NB4 (cell line): ENCODE results near the gene IL20RB.

Experiments
- CTCF ChIP-seq: IDR thresholded peaks from one replicate; pipeline ENCODE4 v1.5.1; 2012; ENCODE audit warnings: low read depth, low read length
- MAX ChIP-seq: IDR thresholded peaks from 2 replicates; pipeline ENCODE4 v1.6.1; 2011; ENCODE audit warnings: low read depth, low read length
- MYC ChIP-seq: IDR thresholded peaks from 2 replicates; pipeline ENCODE4 v1.6.1; 2011; ENCODE audit warnings: low read depth, low read length
- POLR2A ChIP-seq: IDR thresholded peaks from 2 replicates; pipeline ENCODE4 v1.6.1; 2011; ENCODE audit warnings: mild to moderate bottlenecking; ENCODE audit not compliant: insufficient read length; ENCODE audit errors: extremely low read depth

GRCh38 chr3:136992115-136992514, 34.3 kb downstream of the IL20RB start:
- TF ChIP-seq CTCF (no peak), POLR2A (no peak), MYC (no peak), MAX (no peak)
